Suprapubic skin (tissue), 3 donors: ENCODE measurements around the gene ROR2.

Source experiments
- POLR2A ChIP-seq, 2 donors: fragments of 450-650 bp; IDR thresholded peaks; one replicate each; pipeline ENCODE4 v1.6.1; 2017; ENCODE audit warnings: antibody characterized with exemption in 2 of 2, mild to moderate bottlenecking in 2 of 2, moderate library complexity in 2 of 2
- TF ChIP-seq, protein P1 (sequence below), 2 donors: fragments of 200-600 bp in 1 of 2; fragments of 450-650 bp in 1 of 2; sonication (generic) in 1 of 2; IDR thresholded peaks; one replicate each; pipeline ENCODE4 v1.5.1; 2016 to 2019; ENCODE audit warnings: antibody characterized with exemption in 2 of 2, mild to moderate bottlenecking in 1 of 2, moderate library complexity in 1 of 2

GRCh38 chr9:91560301-91560700 is 389.7 kb downstream of the ROR2 start:
- no peak for TF ChIP-seq POLR2A (IDR thresholded peaks at IDR 0.05)
- TF ChIP-seq, protein P1, sequence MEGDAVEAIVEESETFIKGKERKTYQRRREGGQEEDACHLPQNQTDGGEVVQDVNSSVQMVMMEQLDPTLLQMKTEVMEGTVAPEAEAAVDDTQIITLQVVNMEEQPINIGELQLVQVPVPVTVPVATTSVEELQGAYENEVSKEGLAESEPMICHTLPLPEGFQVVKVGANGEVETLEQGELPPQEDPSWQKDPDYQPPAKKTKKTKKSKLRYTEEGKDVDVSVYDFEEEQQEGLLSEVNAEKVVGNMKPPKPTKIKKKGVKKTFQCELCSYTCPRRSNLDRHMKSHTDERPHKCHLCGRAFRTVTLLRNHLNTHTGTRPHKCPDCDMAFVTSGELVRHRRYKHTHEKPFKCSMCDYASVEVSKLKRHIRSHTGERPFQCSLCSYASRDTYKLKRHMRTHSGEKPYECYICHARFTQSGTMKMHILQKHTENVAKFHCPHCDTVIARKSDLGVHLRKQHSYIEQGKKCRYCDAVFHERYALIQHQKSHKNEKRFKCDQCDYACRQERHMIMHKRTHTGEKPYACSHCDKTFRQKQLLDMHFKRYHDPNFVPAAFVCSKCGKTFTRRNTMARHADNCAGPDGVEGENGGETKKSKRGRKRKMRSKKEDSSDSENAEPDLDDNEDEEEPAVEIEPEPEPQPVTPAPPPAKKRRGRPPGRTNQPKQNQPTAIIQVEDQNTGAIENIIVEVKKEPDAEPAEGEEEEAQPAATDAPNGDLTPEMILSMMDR (IDR thresholded peaks at IDR 0.05), result no peak
